Endometrial microvascular endothelial cells (primary cell): ENCODE measurements around the gene CCDC183. TPM values are rescaled to one million over a fixed set of nuclear protein-coding genes. Genes with fewer than 3 reads are reported as not detected.
"Not testable (repeated sequence)": the region's sequence is repeated elsewhere in the genome, so short reads cannot be mapped to it uniquely, and the experiment has no call there.

ENCODE experiments used
- in situ Hi-C: cut with HindIII; loops from 2 replicates; pipeline ENCODE4 v1.10.0; 2017; ENCODE audit warnings: low sequenced_read_pairs, low pct_unique_long_range_greater_than_20kb; ENCODE audit errors: inconsistent ontology term
- total RNA-seq: library from RNA; depleted of rRNA; stranded (reverse); fragments of >200 nt; gene quantifications from one replicate; pipeline ENCODE4 v1.2.3, GENCODE V29; 2015; ENCODE audit errors: inconsistent ontology term

CCDC183 gene
- total RNA-seq, 1 donor from 2014 or later, result not detected

DNA sequence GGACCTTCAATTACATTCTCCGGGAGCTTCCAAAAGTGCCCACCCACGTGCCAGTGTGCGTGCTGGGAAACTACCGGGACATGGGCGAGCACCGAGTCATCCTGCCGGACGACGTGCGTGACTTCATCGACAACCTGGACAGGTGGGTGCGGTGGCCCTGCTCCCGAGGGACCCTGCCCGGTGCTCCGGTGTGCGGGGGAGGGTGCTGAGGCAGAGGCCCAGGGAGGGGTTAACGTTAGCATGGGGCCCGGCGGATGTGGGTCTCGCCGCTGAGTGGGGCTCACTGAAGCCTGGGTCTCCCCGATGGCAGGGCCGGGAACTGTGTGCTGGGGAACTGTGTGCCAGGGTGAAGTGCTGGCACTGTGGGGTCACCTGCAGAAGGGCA, 35.6 kb downstream of the CCDC183 start:
- in situ Hi-C loops, result no loop called here

DNA sequence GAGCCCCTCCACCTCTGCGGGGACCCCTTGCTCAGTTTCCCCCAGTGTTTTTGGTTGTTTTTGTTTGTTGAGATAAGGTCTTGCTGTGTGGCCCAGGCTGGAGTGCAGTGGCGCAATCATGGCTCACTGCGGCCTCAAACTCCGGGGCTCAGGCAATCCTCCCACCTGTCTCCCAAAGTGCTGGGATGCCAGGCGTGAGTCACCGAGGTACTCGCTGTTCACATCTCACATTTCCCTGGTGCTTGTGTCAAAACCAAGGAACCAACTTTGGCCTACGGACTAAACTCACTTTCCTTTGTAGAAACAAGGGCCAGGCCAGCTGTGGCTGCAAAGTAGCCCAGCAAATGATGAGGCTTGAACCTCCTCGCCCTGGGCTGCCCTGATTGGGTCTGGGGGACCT, 36.4 kb downstream of the CCDC183 start:
- in situ Hi-C loops, result no loop called here

DNA sequence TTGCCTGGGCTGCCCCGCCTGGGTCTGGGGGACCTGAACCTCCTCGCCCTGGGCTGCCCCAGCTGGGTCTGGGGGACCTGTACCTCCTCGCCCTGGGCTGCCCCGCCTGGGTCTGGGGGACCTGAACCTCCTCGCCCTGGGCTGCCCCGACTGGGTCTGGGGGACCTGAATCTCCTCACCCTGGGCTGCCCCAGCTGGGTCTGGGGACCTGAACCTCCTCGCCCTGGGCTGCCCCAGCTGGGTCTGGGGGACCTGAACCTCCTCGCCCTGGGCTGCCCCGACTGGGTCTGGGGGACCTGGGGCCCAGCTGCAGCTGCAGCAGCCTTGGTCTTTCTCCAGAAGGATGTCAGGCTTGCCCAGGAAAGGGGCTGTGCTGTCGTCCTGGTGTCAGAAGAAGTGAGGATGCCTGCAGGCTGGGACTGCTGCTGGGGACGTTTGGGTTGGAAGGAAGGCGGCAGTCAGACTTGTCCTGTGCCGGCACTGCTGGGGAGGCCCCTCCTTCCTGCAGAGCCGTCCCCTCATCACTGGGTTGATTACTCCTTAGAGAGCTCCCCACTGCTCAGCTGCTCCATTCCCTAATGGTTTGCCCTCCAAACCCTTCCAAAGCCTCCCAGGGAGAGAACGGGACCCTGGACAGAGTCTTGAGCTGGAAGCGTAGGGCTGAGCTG, 37.4 kb downstream of the CCDC183 start:
- in situ Hi-C loops, result not testable (repeated sequence)

DNA sequence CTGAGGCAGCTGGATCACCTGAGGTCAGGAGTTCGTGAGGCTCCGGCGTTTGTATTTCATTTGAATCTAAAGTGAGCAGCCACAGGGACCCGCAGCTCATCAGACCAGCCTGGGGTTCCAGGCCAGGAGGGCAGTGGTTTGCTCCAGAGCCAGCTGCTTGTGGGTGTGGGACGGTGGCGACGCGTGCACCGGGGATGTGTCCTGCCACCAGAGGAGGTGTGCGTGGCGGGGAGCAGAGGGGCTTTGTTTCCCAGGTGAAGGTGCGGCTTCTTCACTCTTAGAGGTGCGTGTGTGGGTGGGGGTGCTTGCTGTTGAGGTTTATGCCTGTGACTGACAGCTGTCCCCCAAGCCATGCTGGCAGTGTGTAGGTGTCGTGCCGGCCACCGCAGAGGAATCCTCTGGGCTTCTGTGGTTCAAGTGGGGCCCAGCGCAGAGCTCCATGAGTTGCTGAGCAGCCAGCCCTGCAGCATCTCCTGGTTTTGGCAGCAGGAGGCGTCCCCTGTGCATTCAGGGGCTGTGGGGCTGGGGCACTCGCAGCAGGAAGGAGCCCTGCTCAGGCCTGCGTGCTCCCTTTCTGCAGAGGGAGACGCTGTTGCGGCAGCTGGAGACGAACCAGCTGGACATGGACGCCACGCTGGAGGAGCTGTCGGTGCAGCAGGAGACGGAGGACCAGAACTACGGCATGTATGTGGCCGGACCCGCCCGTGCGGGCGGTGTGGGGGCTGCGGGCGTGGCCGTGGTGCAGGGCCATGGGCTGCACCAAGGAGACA, 39.2 kb downstream of the CCDC183 start:
- in situ Hi-C loops, result no loop called here

DNA sequence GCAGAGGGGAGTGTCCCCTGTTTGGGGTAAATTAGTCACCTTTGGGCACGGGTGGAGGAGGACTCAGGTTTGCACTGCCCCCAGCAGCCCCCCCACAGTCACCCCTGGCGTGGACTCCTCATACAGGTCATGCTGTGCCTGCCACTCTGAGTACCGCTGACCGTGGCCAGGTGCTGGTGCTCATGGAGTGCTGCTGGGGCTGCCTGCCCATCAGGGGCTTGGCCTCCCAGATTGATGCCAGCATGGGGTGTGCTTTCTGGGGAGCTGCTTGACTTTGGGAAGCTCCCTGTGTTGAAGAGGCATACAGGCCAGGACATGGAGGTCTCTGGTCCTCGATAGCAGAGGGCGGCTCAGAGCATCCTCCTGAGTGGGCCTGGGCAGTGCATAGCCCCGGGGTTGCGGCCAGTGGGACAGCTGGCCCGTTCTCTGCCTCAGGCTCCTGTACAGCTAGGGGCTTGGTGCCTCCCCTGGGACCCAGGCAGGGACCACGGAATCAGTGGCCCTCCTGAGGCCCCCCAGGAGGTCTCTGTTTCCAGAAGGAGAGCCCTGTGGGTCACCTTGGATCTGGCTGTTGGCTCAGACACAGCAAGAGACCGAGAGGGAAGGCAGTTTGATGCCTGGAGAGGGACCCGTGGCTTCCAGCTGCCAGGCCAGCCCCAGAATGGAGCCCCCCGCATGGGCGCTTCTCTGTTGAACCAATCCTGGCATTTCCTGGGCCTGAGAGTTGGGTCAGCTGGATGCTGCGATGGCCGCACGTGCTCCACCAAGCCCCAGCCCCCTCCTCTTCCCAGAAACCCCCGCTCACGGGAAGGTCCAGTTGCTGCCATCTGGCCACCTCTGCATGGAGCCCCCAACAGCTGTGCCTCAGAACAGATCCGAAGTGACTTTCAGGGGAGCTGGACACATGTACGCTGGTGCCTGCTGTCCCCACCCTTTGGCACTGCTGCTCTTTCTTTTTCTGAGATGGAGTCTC, 40.1 kb downstream of the CCDC183 start:
- in situ Hi-C loops, result no loop called here

DNA sequence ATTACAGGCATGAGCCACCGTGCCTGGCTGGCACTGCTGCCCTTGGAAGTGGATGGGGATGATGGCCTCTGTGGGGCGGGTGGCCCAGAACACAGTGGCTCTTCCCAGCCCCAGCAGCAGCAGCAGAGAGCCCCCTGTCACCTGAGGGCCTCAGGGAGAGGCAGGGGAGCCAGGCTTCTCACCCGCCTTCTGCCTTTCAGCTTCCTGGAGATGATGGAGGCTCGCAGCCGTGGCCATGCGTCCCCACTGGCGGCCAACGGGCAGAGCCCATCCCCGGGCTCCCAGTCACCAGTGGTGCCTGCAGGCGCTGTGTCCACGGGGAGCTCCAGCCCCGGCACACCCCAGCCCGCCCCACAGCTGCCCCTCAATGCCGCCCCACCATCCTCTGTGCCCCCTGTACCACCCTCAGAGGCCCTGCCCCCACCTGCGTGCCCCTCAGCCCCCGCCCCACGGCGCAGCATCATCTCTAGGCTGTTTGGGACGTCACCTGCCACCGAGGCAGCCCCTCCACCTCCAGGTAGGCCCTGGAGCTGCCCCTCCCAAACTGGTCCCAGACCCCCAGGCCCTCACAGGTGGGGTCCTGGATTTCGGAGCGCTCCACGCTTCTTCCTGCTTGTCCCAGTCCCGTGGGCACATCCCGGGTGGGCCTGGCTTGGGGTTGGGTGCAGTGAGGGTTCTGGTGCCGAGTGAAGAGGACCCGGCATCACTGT, 41.2 kb downstream of the CCDC183 start:
- in situ Hi-C loops, result no loop called here

DNA sequence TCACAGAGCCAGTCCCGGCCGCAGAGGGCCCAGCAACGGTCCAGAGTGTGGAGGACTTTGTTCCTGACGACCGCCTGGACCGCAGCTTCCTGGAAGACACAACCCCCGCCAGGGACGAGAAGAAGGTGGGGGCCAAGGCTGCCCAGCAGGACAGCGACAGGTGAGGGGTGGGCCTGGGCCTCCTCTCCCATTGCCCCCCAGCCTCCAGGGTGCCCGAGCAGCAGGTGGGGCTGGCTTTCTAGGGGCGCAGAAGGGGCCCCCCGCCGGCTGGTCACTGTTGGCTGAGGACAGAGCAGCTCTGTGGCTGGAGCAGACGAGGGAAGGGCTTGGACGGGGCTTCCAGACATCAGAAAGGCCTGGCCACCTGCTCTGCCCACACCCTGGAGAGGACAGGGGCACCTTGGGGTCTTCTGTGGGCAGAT, 41.7 kb downstream of the CCDC183 start:
- in situ Hi-C loops, result not testable (repeated sequence)

DNA sequence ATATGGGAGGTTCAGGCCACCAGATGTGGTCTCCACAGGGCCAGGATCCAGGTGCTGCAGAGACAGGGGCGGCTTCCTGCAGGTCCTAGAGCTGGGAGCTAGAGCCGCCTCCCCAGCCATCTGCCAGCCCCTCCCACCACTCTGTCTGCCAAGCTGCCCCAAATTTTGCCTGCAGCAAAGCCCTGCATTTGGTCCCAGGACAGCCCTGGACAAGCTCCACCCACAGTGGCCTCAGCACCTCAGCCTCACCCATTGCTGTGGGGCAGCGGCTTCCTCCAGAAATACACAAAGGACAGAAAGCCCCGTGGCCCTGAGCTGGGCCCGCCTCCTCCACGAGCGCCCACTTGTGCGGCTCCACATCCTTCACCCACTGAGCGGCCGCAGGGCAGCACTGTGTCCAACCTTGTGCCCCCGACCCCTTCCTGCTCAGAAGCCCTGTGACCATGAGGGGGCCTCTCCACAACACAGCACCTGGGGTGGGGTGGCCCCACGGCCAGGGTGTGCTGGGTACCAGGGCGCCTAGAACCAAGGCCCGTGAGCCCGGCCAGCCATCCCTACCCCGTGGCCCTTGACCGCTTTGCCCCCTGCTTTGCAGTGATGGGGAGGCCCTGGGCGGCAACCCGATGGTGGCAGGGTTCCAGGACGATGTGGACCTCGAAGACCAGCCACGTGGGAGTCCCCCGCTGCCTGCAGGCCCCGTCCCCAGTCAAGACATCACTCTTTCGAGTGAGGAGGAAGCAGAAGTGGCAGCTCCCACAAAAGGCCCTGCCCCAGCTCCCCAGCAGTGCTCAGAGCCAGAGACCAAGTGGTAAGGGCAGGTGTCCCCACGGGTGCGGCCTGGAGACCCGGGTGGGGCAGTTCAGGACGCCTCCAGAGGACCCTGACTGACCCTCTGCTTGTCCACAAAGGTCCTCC, 42.4 kb downstream of the CCDC183 start:
- in situ Hi-C loops, result no loop called here

DNA sequence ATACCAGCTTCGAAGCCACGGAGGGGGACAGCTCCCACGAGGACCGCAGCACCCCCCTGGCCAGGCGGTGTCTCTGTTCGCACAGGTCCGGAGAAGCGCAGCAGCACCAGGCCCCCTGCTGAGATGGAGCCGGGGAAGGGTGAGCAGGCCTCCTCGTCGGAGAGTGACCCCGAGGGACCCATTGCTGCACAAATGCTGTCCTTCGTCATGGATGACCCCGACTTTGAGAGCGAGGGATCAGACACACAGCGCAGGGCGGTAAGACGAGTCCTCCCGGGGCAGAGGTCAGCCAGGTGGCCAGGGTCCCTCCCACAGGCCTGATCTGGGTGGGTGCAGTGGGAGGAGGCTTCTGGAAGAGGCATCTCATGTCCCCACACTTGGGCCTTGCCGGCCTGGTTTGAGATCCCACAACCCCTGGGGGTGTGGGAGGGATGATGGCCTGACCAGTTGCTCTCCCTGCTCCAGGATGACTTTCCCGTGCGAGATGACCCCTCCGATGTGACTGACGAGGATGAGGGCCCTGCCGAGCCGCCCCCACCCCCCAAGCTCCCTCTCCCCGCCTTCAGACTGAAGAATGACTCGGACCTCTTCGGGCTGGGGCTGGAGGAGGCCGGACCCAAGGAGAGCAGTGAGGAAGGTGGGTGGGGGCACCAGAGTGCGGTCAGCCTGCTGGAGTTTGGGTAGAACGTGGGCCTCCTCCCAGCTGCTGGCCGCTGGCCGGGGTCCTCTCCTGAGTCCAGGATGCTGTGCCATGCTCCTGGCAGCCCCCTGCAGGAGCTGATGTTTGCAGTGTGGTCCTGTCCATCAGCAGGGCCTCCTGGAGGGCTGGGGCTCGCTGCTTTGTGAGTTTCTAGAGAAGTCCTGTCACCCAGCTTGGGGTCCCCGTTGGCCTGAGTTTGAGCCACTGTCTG, 43.3 kb downstream of the CCDC183 start:
- in situ Hi-C loops, result no loop called here

DNA sequence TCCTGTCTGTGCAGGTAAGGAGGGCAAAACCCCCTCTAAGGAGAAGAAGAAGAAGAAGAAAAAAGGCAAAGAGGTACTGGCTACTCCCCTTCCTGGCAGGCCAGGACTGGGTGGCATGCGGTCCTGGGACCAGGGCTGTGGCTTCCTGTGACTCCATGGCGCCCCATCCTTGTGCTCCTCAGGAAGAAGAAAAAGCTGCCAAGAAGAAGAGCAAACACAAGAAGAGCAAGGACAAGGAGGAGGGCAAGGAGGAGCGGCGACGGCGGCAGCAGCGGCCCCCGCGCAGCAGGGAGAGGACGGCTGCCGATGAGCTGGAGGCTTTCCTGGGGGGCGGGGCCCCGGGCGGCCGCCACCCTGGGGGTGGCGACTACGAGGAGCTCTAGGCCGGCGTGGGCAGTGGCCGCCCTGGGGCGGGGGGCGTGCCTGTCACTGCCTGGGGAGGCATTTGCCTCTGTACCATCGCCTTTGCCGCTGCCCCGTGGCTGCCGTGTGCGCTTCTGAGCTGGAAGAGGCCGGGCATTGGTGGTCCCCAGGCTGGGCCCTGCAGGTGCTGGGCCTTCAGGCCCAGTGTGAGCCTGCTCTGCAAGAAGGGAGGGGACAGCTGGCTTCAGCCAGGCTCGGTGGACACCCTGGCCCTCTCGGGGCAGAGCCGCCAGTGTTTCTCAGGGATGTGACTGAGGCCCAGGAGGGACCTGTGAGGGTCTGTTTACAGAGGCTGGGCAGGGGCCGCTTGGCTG, 44.2 kb downstream of the CCDC183 start:
- in situ Hi-C loops, result no loop called here

DNA sequence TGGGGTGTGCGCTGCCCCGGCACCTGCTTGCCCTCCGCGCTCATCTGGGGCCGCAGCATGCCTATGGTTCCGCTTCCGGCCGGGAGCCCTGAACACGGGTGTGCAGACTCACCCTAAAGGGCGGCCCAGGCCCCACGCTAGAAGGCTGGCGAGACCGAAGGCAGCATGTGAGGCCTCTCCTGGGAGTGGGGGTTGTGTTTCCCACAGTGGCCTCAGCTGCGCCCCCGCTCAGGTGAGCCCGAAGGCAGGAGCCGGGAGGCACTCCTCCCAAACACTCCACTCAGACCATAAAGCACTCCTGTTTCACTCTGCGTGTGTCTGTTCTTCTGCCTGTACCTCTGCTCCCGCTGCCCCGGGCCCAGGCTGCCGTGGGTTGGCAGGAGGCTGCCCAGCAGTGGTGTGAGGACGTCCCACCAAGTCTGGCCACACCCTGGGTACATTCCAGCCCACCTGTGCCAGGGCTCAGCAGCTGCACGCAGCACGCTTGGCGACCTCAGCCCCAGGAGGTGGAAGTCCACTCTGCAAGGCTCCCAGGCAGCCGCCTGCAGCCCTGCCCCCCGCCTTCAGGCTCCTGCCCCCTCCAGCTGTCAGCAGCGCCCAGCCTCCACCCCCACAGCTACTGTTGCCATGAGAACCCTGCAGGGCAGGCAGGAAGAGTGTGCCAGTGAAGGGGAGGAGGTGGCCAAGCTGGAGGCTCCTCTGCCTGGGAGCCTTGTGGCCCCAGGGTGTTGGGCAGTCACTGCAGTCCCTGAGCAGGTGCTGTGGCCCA, 44.9 kb downstream of the CCDC183 start:
- in situ Hi-C loops, result no loop called here

DNA sequence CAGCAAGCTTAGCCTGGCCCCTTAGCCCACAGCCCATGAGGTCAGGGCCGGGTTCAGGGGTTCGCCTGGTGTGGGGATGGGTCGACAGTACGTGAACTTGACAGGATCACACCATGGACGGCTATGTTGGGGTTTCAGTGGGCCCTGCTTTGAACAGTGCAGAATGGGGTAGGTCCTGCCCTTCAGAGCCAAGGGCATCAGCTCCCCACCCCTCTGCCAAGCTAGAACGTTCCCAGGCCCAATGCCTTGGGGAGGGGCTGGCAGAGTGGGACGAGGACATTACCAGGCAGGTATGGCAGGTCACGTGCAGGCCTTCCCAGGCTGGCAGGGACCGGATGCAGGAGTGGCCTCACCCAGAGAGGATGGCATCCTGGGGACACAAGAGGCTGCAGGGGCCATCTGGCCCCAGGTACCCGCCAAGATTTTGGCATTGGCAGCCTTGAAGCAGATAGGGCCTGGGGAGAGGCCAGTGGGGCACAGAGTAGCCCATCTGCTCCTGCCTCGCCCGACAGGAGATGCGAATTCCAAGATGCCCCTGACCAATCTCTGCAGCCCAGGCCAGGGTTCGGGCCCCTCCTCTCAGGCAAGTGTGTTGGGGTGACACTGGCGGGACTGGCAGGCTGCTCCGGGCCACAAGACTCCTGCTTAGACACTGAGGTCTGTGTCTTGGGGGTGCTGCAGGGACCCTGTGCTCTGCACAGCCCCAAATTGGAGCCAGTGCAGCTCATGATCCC, 45.7 kb downstream of the CCDC183 start:
- in situ Hi-C loops, result not testable (repeated sequence)

DNA sequence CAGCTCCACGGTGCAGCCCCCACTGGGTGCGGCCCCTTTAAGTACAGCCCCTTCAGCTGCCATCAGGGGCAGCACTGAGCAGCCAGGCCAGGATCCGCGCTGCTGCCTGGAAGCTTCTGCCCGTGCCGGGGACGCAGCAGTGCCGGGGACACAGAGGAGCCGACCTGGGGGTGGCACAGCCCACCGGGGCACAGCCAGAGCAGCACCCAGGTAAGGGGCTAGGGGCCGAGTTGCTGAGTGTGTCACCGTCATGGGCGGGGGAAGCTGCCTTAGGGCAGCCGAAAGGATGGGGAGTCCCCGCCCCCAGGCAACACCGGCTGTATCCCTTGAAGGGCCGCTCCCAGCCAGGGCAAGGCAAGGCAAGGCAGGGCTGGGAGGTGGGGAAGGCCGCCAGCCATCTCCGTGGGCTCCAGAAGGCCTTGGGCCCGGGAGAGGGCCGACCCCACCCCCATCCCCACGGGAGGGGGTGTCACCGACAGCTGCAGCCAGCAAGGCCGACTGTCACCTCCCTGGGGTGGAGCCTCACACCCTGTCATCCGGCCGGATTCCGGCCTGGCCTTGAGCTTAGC, 46.3 kb downstream of the CCDC183 start, which contains the start of gene AJM1:
Gene AJM1 (plus strand): TSS at position 99 of the 569 bp plus-strand sequence. CDS start 1,937 bp downstream, outside the sequence.
- in situ Hi-C loops, result not testable (repeated sequence)

DNA sequence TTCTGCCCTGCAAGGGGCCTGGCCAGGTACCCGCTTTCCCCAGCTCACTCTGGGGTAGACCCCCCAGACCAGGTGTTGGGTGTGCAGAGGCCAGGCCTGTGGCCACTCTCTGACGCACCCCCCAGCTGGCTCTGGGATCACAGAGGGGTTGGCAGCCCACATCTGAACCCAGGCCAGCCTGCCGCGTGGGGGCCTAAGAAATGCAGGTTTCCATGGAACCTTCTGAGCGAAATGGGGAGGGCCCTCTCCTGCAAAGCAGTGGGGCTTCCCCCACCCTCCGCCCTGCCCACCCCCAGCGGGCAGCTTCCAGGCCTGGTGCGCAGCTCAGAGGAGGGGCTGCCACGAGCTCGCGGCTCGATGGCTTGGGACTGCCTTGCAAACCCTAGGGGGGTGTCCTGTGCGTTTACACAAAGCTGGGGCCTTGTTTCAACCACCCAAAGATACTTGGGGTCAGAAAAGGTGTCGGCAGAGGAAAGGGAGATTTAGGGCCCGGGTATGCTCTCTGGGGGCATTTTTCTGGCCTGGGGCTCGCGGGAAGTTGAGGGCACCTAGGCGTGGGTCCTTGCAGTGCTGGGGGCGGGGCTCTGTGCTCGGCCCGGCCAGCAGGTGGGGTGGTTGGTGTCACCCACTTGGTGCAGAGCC, 47.1 kb downstream of the CCDC183 start:
- in situ Hi-C loops, result not testable (repeated sequence)
